GM04503 (cell line): ENCODE measurements around the gene PGGHG.
"Not testable (repeated sequence)": the region's sequence is repeated elsewhere in the genome, so short reads cannot be mapped to it uniquely, and the experiment has no call there.

ENCODE experiments used
- DNase-seq: peaks from one replicate; pipeline ENCODE4 v3.0.0-alpha.2; 2012; ENCODE audit warnings: low read depth

PGGHG gene

DNA sequence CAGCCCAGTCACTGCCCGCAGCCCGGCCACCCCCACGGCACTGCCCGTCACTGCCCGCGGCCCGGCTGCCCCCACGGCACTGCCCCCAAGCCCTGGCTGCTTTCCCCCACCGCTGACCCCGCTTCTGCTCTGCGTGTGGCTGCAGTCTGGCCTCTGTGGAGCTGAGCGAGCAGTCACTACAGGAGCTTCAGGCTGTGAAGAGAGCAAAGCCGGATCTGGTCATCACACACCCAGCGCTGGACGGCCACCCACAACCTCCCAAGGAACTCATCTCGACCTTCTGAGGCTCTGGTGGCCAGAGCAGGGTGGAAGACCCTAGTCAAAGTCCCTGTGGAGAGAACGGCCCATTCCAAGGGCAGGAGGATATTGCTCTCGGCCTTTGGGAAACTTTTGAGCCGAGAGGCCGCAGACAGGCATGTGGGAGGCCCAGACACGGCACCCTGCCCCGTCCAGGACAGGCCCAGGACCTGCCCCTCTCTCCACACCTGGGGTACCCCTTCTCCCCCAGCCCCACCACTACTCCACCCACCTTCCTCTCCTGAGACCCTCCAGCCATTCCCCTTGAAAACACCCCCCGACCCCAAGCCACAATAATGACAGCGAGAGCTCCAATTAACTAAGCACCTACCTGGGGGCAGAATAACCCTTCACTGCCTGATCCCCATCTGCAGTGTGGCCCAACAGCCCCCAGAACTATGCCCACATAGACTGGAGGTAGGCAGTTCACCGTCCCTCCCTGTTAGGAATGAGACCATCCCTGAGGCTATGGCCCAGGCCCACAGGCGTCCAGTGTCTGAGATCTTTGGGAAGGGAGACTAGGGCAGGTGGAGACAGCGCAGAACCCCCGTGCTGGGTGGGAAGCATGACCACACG lies 3.7 kb upstream of the PGGHG start:
- DNase-seq = no peak

GRCh38 chr11:285894-286220 lies 3.1 kb upstream of the PGGHG start:
- DNase-seq = no peak

GRCh38 chr11:286977-287820 lies 1.7 kb upstream of the PGGHG start:
- DNase-seq = not testable (repeated sequence)

DNA sequence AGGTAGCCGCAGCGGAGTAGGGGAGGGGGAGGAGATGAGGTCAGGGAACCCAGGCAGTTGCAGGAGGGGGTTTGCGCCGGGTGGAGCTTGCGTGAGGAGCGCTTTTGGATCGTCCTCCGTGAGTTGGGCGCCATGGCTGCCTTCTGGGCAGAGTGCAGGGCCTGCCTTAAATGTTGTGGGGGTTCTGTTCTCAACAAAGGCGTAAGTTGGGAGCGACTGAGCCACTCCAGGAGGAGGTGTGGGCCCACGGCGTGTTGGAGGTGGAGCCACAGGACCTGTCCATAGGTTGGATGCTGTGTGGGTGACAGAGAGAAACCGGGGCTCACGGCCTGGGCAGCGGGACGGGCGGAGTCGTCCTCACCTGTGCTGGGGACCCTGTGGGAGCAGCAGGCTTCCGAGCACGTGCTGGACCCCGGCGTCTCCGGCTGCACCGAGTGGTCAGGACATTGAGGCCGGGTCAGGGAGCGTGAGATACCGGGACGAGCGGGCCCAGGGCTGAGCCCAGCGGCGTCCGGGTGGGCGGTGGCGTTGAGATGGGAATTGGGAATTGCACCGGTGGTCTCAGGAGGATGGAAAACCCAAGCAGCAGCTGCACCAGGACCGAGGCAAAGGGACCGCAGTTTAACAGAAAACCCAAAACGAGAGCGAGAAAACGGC lies 977 bp upstream of the PGGHG start:
- DNase-seq = no peak

- no peak for DNase-seq
Observed at GRCh38 chr11:289398-289711, 429 bp downstream of the PGGHG start.

GRCh38 chr11:289712-290620 lies 1.0 kb downstream of the PGGHG start:
- DNase-seq = no peak

DNA sequence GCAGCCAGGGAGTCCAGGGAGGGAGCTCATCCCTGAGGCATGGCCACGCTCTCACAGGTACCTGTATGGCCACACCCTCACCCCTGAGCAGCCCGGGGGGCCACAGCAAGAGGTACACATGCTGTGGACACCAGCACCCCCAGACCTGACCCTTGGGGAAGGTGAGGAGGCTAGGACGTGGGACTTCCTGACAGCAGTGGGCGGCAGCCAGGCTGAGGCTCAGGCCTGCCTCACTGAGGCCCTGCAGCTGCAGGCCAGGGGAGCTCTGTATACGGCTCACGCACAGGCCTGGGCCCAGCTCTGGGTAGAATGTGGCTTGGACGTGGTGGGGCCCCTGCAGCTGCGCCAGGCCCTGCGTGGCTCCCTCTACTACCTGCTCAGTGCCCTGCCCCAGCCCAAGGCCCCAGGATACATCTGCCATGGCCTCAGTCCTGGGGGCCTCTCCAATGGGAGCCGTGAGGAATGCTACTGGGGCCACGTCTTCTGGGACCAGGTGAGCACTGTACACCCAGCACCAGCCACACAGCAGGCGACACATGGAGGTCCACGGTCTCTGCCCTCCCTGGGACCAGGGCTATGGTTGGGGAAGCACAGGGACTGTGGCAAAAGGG lies 1.8 kb downstream of the PGGHG start:
- no peak for DNase-seq

DNA sequence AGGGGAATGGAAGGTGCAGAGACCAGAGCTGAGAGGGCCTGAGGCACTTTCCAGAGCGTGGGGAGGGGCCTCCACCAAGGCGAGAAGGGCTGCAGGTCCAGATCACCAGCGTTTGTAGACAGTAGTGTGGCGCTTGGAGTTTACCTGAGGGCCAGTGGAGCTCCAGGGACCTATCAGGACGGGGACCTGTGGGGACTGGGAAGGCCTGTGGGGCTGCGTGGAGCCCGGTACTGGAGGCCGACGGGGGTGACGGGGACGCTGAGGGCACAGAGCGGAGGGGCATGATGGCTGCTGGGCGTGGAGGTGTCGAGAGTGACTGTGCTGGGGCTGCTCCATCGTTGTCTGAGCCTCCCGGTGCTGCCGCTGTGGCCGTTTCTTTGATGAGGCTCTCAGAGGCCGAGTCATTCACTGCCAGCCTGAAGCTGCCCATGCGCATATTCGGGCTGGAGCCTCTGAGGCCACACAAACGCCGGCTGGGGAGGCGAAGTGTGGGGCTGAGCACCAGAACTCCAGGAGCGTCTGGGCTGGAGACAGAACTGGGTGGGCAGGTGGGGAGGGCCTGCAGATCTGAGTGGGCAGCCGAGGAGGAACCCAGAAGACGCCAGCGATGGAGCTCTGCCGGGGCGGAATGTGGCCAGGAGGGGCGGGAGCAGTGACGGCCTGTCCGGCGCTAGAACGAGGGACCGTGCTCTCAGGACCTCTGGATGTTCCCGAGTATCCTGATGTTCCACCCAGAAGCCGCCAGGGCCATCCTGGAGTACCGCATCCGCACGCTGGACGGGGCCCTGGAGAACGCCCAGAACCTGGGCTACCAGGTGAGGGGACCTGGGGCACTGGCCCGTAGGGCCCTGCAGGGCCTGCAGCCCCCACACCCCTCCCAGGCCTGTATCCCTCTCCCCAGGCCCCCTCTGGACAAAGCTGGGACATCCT lies 2.6 kb downstream of the PGGHG start:
- DNase-seq = no peak

DNA sequence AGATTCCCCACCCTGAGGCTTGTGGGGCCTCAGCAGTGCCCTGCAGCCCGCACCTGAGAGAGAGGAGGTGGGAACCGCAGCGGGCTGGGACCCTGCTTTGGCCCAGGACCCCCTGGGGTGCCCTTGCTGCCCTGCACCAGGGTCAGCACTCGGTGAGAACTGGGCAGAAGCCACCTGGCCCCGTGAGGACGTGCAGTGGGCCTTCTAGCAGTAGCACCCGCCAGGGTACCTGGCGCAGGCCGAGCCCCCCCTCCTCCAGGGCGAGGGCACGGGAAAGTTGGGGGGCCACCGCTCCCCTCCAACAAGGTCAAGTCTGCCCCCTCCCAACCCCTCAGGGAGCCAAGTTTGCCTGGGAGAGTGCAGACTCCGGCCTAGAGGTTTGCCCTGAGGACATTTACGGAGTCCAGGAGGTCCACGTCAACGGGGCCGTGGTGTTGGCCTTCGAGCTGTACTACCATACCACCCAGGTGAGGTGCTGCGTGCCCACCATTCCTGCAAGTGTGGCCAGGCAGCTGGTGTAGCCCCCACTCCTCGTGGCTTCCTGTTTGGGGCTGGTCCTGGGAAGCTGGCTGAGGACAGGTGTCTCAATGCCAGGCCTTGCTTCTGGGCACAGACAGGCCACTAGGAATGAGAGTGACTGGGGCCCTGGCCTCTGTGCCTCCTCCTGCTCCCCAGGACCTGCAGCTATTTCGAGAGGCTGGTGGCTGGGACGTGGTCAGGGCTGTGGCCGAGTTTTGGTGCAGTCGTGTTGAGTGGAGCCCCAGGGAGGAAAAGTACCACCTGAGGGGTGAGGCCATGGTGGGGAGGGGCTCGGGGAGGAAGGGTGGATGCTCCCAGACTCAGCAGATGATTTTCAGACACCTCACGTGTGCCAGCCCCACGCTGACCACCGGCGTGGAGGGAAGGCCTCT lies 3.5 kb downstream of the PGGHG start:
- DNase-seq = no peak

DNA sequence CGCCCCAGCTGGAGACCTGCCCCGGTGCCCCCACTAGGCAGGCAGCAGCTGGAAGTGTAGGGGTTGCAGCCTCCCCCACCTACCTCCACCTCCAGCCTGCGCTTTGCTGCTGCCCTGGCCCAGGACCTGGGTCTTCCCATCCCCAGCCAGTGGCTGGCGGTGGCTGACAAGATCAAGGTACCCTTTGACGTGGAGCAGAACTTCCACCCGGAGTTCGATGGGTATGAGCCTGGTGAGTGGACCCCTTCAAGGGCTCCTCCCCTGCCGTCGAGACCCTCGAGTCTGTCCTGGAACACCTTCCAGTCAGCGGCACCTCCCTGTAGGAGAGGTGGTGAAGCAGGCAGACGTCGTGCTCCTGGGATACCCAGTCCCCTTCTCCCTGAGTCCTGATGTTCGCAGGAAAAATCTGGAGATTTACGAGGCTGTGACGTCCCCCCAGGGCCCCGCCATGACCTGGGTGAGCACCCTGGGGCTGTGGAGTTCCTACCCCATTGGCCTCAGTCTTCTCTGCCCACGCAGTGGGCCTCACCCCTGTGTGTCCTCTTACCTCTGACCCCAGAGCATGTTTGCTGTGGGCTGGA lies 4.4 kb downstream of the PGGHG start:
- DNase-seq = no peak

- no peak for DNase-seq
Observed at GRCh38 chr11:293852-294661, 5.1 kb downstream of the PGGHG start.

GRCh38 chr11:294780-295179 lies 5.9 kb downstream of the PGGHG start:
- DNase-seq = no peak

- DNase-seq = no peak
Observed at GRCh38 chr11:295351-296170, 6.6 kb downstream of the PGGHG start.

- no peak for DNase-seq
Observed at GRCh38 chr11:296171-297050, 7.5 kb downstream of the PGGHG start.

DNA sequence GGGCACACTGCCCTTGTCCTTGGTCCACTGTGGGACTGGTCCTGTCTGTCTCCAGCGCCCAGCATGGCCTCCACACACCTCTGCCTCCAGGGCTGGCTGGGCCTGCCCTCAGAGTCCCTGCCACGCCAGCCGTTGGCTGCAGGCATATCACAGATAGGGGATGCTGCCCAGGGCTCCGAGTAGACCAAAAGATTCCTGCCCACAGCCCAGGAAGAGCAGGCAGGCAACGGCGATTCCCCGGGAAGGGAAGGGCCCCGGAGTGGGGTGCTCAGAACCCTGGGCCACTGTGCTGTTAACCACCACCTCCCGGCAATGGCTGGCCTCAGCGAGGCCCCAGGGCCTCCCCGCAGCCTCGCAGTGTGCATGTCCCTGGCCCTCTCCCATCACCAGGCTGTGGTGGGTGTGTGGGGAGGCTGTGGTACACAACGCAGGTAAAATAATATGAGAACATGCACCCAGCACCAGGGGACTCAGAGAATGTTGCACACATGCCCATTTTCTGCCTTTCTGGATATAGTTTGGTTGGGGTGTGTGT lies 8.2 kb downstream of the PGGHG start:
- no peak for DNase-seq
